ENCODE data around the gene MRPL51. TPM values are rescaled to one million over a fixed set of nuclear protein-coding genes. Genes with fewer than 3 reads are reported as not detected.

Gene MRPL51
- total and polyA plus RNA-seq, 2 donors (not counting 3 experiments of a cell fraction or from before 2014, with no cell fraction given), result 147 to 273 TPM

DNA sequence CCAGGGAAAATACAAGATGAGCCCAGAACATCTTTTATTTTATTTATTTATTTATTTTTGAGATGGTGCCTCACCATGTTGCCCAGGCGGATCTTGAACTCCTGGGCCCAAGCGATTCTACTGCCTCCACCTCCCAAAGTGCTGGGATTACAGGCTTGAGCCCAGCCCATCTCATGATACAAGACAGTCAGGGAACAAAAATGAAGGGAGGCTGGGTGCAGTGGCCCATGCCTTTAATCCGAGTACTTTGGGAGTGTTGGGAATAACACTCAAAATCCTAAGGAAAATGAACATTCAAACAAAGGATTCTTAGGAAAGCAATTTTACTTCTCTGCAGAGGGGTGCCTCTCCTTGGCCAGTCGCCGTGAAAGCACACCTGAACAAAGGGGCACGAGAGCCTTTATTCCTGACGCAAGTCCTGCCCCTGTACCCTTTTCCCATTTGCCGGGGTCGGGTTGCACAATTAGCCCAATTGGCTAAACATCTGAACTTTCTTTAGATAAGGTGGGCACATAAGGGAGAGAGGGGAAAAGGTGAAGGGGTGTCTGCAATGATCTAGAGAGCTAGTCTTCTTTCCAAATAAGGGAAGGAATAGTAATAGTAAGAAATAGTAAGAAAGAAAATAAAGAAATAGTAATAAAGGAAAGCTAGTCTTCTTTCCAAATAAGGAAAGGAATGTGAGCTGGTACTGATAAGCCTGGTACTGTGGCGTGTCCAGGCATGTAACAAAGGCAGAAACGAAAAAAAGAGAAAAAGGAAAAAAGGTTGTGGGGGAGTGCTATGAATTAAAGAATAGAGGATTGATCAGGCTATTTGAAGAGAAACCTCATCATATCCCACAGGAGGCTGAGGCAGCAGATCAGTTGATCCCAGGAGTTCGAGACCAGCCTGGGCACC is 14.3 kb upstream of the MRPL51 start:
- H4K20me1 ChIP-seq (replicated peaks; ENCODE audit: control insufficient read depth, extremely low read depth, insufficient read depth, low read length), result no peaks in the 10 kb centered on the region
- no peak overlapping the region for H3K27ac ChIP-seq (ENCODE audit: insufficient read depth, low read depth, low read length)
- ChIA-PET CTCF (interaction anchor here (0.9 to 1.2 kb wide), 2 partner anchors 14 to 30 kb away, joined by 3 to 5 read pairs; partner anchors contain the start of gene MRPL51), POLR2A (interaction anchor here (0.9 kb wide), 1 partner anchor 15 kb away, joined by 3 read pairs; the partner anchor contains the start of gene MRPL51)
- BruUV-seq (replicated peaks), result TSS peak; percentile 69
- peaks cover 36% of the 10 kb centered on the region for H3K79me2 ChIP-seq (ENCODE audit: control insufficient read depth, insufficient read depth, low read length)
- intact Hi-C loops (cut with micrococcal nuclease), result no loop called here
- H3K9me1 ChIP-seq (replicated peaks; ENCODE audit: control insufficient read depth, extremely low read depth, insufficient read depth, low read length), result no peaks in the 10 kb centered on the region
- DNase-seq (ENCODE audit: low read depth, low spot score) (peak; percentile 39), FAIRE-seq (no peak)
- peaks cover 2% of the 10 kb centered on the region for H3K4me1 ChIP-seq (ENCODE audit: control insufficient read depth, extremely low read depth, insufficient read depth, low read length)
- no peak overlapping the region for H3K4me2 ChIP-seq (ENCODE audit: insufficient read depth, low read length)
- H3K36me3 ChIP-seq (ENCODE audit: control insufficient read depth in 2 of 2, extremely low read depth in 1 of 2, insufficient read depth in 2 of 2, low read length in 2 of 2), result peaks cover 3 to 7% of the 10 kb centered on the region in 2 experiments
- dilution Hi-C loops (cut with MboI; ENCODE audit: extremely low pct_ligation_motif_present, low sequenced_read_pairs), result no loop called here
- H3K9me3 ChIP-seq (replicated peaks; ENCODE audit: control insufficient read depth, insufficient read depth, low read length), result no peaks in the 10 kb centered on the region
- peak overlapping the region; percentile 7 for H2AFZ ChIP-seq (ENCODE audit: low read depth, low read length)
- H3K9ac ChIP-seq (replicated peaks; ENCODE audit: extremely low read depth, insufficient read depth, low read length), result no peak overlapping the region
- H3K4me3 ChIP-seq (replicated peaks in 1 of 3; ENCODE audit: insufficient read depth in 1 of 3, low read depth in 1 of 3, low read length in 3 of 3), result no peak overlapping the region
- H3K27me3 ChIP-seq (ENCODE audit: control insufficient read depth in 2 of 2, insufficient read depth in 2 of 2, low read length in 2 of 2), result no peaks in the 10 kb centered on the region
- TF ChIP-seq EZH2 (IDR thresholded peaks at IDR 0.05; ENCODE audit: borderline replicate concordance, low read depth, low read length, severe bottlenecking), result no peak
- TF ChIP-seq POLR2AphosphoS5 (IDR thresholded peaks at IDR 0.05; ENCODE audit: insufficient read depth, low read depth, low read length), result no peak
- TF ChIP-seq JUN (IDR thresholded peaks at IDR 0.05; ENCODE audit: borderline replicate concordance, insufficient read depth, insufficient read length, low read depth), result no peak
- no peak for TF ChIP-seq FOS (IDR thresholded peaks at IDR 0.05; ENCODE audit: borderline replicate concordance, insufficient read depth, low read length)
- TF ChIP-seq POLR2A (IDR thresholded peaks at IDR 0.05; ENCODE audit: low read depth, low read length), result no peak
- no peak for TF ChIP-seq MYC (IDR thresholded peaks at IDR 0.05; ENCODE audit: low read depth, low read length)
- TF ChIP-seq, protein P1, sequence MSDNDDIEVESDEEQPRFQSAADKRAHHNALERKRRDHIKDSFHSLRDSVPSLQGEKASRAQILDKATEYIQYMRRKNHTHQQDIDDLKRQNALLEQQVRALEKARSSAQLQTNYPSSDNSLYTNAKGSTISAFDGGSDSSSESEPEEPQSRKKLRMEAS (IDR thresholded peaks at IDR 0.05; ENCODE audit: insufficient read depth, insufficient read length), result no peak
- TF ChIP-seq, protein P2, sequence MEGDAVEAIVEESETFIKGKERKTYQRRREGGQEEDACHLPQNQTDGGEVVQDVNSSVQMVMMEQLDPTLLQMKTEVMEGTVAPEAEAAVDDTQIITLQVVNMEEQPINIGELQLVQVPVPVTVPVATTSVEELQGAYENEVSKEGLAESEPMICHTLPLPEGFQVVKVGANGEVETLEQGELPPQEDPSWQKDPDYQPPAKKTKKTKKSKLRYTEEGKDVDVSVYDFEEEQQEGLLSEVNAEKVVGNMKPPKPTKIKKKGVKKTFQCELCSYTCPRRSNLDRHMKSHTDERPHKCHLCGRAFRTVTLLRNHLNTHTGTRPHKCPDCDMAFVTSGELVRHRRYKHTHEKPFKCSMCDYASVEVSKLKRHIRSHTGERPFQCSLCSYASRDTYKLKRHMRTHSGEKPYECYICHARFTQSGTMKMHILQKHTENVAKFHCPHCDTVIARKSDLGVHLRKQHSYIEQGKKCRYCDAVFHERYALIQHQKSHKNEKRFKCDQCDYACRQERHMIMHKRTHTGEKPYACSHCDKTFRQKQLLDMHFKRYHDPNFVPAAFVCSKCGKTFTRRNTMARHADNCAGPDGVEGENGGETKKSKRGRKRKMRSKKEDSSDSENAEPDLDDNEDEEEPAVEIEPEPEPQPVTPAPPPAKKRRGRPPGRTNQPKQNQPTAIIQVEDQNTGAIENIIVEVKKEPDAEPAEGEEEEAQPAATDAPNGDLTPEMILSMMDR (IDR thresholded peaks at IDR 0.05; ENCODE audit: extremely low read depth in 1 of 2, insufficient read depth in 1 of 2, low read depth in 1 of 2, low read length in 2 of 2), result no peak
- TF ChIP-seq GATA2 (IDR thresholded peaks at IDR 0.05; ENCODE audit: insufficient read depth, insufficient read length, low read depth, low read length), result no peak

Data from endothelial cell of umbilical vein (primary cell).